Left ventricle myocardium inferior (tissue), 1 donor: Measurements from ENCODE around the gene FCRL4. TPM values are rescaled to one million over a fixed set of nuclear protein-coding genes. Genes with fewer than 3 reads are reported as not detected.
"Not testable (repeated sequence)": the region's sequence is repeated elsewhere in the genome, so short reads cannot be mapped to it uniquely, and the experiment has no call there.

ENCODE experiments used
- DNase-seq: peaks from one replicate; pipeline ENCODE4 v3.0.0-alpha.2; 2020
- H3K27ac ChIP-seq: fragments of 200-600 bp; replicated peaks from 2 replicates; pipeline ENCODE4 v1.8.0; 2021
- H3K27me3 ChIP-seq: fragments of 200-600 bp; 2 replicates; pipeline ENCODE4 v1.8.0; 2021; ENCODE audit warnings: low read depth
- H3K36me3 ChIP-seq: fragments of 200-600 bp; 2 replicates; pipeline ENCODE4 v1.8.0; 2021
- H3K4me1 ChIP-seq: fragments of 200-600 bp; 2 replicates; pipeline ENCODE4 v1.8.0; 2021
- H3K4me3 ChIP-seq: fragments of 200-600 bp; 2 replicates; pipeline ENCODE4 v1.8.0; 2021; ENCODE audit warnings: mild to moderate bottlenecking, moderate library complexity
- H3K9me3 ChIP-seq: fragments of 200-600 bp; replicated peaks from 2 replicates; pipeline ENCODE4 v1.8.0; 2021
- intact Hi-C: fragments of 100-400 bp; cut with micrococcal nuclease; formaldehyde crosslinking; loops from one replicate; pipeline ENCODE4 v1.11.0; 2022
- total RNA-seq: library from RNA; stranded (reverse); fragmentation: NEBNext Ultra II Directional; extraction: Animal tissue kit (Norgen Biotek cat#: 25700); gene quantifications from one replicate; pipeline ENCODE4 v1.2.1, GENCODE V29; 2021
- TF ChIP-seq, protein P1 (sequence below): fragments of 200-600 bp; IDR thresholded peaks from 2 replicates; pipeline ENCODE4 v1.8.0; 2021; ENCODE audit warnings: antibody characterized with exemption, mild to moderate bottlenecking, borderline replicate concordance
- donor health status: DM: no; HTN: yes; CAD: no; lungs with severe emphysema.

FCRL4 gene
- total RNA-seq, 1 donor from 2014 or later, result not detected

DNA sequence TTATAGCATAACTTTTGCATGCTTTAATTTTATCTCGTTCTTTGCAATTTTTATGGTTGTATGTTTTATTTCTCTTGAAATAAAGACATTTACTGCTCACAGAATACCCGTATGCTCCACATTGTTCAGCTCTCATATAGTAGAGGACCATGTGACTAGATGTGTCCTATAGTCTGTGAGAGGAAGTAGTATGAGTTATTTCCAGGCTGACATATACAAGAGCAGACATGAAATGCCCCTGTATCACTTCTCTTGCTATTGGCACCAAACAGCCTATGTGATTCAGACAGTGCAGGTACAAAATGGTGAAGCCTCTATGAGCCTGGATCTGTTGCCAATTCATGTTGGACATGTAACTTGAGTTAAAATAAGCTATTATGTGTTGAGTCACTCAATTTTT is 39.8 kb downstream of the FCRL4 start:
- peaks cover 19% of the 10 kb centered on the region for H3K27me3 ChIP-seq
- no peak overlapping the region for H3K4me3 ChIP-seq
- H3K36me3 ChIP-seq, result no peaks in the 10 kb centered on the region
- H3K9me3 ChIP-seq, result peaks cover 9% of the 10 kb centered on the region
- no peaks in the 10 kb centered on the region for H3K4me1 ChIP-seq
- H3K27ac ChIP-seq, result no peak overlapping the region
- DNase-seq, result no peak
- intact Hi-C loops, result no loop called here
- TF ChIP-seq, protein P1, sequence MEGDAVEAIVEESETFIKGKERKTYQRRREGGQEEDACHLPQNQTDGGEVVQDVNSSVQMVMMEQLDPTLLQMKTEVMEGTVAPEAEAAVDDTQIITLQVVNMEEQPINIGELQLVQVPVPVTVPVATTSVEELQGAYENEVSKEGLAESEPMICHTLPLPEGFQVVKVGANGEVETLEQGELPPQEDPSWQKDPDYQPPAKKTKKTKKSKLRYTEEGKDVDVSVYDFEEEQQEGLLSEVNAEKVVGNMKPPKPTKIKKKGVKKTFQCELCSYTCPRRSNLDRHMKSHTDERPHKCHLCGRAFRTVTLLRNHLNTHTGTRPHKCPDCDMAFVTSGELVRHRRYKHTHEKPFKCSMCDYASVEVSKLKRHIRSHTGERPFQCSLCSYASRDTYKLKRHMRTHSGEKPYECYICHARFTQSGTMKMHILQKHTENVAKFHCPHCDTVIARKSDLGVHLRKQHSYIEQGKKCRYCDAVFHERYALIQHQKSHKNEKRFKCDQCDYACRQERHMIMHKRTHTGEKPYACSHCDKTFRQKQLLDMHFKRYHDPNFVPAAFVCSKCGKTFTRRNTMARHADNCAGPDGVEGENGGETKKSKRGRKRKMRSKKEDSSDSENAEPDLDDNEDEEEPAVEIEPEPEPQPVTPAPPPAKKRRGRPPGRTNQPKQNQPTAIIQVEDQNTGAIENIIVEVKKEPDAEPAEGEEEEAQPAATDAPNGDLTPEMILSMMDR, result no peak

DNA sequence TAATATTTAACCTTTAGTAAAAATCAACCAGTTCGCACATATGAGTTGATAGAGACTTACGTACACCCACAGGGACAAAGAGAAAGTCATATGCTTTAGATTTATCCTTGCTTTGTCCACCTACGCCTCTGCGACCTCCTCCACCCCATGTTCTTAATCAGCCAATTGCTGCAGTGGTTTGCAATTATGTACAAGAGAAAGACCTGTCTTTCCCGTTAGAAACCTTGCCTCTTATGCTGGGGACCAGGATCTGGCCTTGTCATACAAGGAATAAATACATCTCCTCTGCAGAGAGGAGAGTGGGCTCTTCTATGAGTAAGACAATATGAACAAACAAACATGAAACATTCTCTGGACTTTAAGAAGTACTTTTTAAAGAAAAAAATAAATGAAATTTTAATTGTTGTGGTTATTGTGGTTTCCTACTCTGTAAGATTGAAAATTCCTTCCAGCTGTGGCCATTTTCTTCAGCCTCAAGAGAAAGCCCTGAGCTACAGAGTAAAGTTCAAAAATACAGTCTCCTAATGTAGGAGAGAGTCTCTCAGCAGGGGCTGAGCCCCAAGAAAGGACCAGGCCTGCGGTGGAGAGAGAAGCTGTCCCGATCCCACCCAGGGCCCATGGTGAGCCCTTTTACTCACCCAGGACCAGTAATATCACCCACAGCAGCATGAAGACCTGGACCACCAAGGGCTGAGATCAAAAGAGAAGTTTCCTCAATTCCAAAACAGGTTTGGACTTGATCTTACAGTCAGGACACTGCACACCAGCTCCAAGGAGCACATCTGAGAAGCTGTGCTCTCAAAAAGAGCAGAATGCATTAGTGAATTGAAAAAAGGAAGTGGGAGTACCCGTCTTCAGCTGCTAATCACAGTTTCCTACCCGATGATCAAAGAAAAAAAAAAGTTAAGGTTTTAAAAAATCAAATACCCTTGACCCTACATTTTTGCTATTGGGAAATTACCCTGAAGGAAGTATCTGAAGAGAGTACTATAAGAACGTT is 45.9 kb downstream of the FCRL4 start, which contains the start of gene FCRL5:
TSS of gene FCRL5 (minus strand) at position 822 of the 1,000 bp plus-strand sequence. CDS start at position 669, 153 bp downstream.
- H3K36me3 ChIP-seq, result no peaks in the 10 kb centered on the region
- peaks cover 11% of the 10 kb centered on the region for H3K27me3 ChIP-seq
- no peaks in the 10 kb centered on the region for H3K4me1 ChIP-seq
- no peaks in the 10 kb centered on the region for H3K9me3 ChIP-seq
- no peak within 1 kb of the TSS for H3K27ac ChIP-seq
- no peak within 1 kb of the TSS for H3K4me3 ChIP-seq
- intact Hi-C loops, result no loop called here
- TF ChIP-seq, protein P1, result no peak
- no peak for DNase-seq

DNA sequence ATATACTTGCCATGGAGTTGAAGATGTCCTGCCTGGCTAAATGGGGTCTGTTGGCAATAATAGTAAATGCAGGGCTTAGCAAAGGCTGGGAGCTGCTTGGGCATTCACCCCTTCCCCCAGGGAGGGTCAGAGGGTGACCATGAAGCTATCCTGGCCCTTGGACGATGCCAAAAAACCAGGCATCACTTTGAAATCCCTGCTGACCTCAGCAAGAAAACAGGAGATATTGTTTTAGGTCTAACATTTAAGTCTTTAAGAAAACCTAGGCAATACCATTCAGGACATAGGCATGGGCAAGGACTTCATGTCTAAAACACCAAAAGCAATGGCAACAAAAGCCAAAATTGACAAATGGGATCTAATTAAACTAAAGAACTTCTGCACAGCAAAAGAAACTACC is 49.8 kb downstream of the FCRL4 start:
- H3K4me1 ChIP-seq, H3K4me3 ChIP-seq, H3K36me3 ChIP-seq, H3K9me3 ChIP-seq, intact Hi-C loops, H3K27ac ChIP-seq, DNase-seq: not testable (repeated sequence)
- H3K27me3 ChIP-seq, result peaks cover 37% of the 10 kb centered on the region

DNA sequence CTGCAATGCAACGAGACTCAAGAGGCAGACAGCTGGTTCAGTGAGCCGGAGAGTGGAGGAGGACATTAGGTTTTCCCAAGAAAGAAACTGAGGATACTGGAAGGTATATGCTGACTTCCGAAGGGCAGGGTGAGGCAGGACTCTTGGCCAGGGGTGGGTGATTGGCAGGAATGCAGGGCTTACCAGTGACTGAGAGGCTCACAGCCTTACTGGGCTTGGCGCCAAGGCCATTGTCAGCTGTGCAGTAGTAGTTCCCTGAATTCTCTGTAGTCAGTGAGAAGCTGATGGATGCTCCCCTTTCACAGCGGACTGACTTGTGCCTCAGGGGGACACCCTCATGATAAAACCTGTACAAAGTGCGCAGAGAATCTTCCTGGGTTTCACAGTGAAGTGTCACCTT is 55.2 kb downstream of the FCRL4 start:
- no peaks in the 10 kb centered on the region for H3K36me3 ChIP-seq
- no peaks in the 10 kb centered on the region for H3K4me1 ChIP-seq
- DNase-seq, result peak; percentile 36
- intact Hi-C loops, result no loop called here
- no peak overlapping the region for H3K4me3 ChIP-seq
- no peaks in the 10 kb centered on the region for H3K9me3 ChIP-seq
- H3K27me3 ChIP-seq, result peaks cover 60% of the 10 kb centered on the region
- no peak overlapping the region for H3K27ac ChIP-seq
- TF ChIP-seq, protein P1, result no peak

DNA sequence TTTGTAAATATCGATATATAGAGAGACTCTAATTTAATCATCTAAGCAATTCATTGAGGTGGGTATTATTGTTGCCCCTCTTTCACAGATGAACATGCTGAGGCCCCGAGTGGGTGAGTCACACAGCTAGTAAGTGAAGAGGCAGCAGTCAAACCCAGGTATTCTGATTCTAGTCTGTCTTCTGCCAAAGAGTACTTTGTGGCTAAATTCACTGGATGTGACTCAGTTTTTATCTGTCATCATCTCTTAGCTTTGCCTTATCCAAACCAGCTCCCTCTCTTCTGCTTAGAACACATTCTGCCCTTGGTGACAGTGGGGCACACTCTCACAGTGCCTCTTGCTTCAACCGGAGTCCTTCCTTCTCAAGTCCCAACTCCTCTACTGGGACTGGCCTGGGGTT is 57.0 kb downstream of the FCRL4 start:
- no peaks in the 10 kb centered on the region for H3K36me3 ChIP-seq
- TF ChIP-seq, protein P1, result no peak
- no peaks in the 10 kb centered on the region for H3K4me1 ChIP-seq
- peaks cover 44% of the 10 kb centered on the region for H3K27me3 ChIP-seq
- H3K9me3 ChIP-seq, result no peaks in the 10 kb centered on the region
- no peak for DNase-seq
- intact Hi-C loops, result no loop called here
- H3K4me3 ChIP-seq, result no peak overlapping the region
- H3K27ac ChIP-seq, result no peak overlapping the region
